ENCODE results near the gene ZRANB1.
A peak's percentile ranks its signal among the peaks of the same experiment; 100 is the strongest.

ZRANB1 gene

GRCh38 chr10:124918906-124919305, 23.0 kb upstream of the ZRANB1 start:
- Histone ChIP-seq H3K9me3 (ENCODE audit: insufficient read depth, low read length) (no peaks in the 10 kb centered on the region), H3K27ac (ENCODE audit: low read depth, low read length) (no peak overlapping the region), H2AFZ (ENCODE audit: low read depth, low read length, severe bottlenecking) (no peak overlapping the region), H3K4me2 (ENCODE audit: low read depth, low read length, poor library complexity, severe bottlenecking) (peak overlapping the region; percentile 85), H3F3A (ENCODE audit: insufficient read depth) (0 out of 2 replicates have a peak, but pooled peaks cover 4% of the 10 kb centered on the region), H3K27me3 (ENCODE audit: low read length) (no peaks in the 10 kb centered on the region), H3K9me2 (replicated peaks; ENCODE audit: insufficient read depth, low read length) (no peaks in the 10 kb centered on the region), H3K36me3 (ENCODE audit: low read length) (no peaks in the 10 kb centered on the region), H4K20me1 (ENCODE audit: low read depth, low read length) (peaks cover 16% of the 10 kb centered on the region; the same call in 1 of the 2 replicates), H3K79me2 (ENCODE audit: insufficient read depth, low read length) (peaks cover 64% of the 10 kb centered on the region), H3K9ac (ENCODE audit: low read length) (no peak overlapping the region), H3K4me3 (ENCODE audit: insufficient read depth, low read length, poor library complexity, severe bottlenecking) (no peak overlapping the region)
- TF ChIP-seq EZH2phosphoT487 (conservative IDR thresholded peaks at IDR 0.05; ENCODE audit: low read length) (no peak), CTCF (IDR thresholded peaks at IDR 0.05; ENCODE audit: insufficient read depth, low read length, poor library complexity, severe bottlenecking) (no peak)

- Histone ChIP-seq H3K79me2 (ENCODE audit: insufficient read depth, low read length) (peaks cover 86% of the 10 kb centered on the region), H3K9me3 (ENCODE audit: insufficient read depth, low read length) (no peaks in the 10 kb centered on the region), H4K20me1 (ENCODE audit: low read depth, low read length) (peaks cover 21% of the 10 kb centered on the region; the same call in 1 of the 2 replicates), H2AFZ (ENCODE audit: low read depth, low read length, severe bottlenecking) (no peak overlapping the region), H3K27ac (ENCODE audit: low read depth, low read length) (no peak overlapping the region), H3K4me2 (ENCODE audit: low read depth, low read length, poor library complexity, severe bottlenecking) (peak overlapping the region; percentile 1), H3K9me2 (replicated peaks; ENCODE audit: insufficient read depth, low read length) (no peaks in the 10 kb centered on the region), H3F3A (ENCODE audit: insufficient read depth) (0 out of 2 replicates have a peak, but pooled peaks cover 4% of the 10 kb centered on the region), H3K36me3 (ENCODE audit: low read length) (no peaks in the 10 kb centered on the region), H3K9ac (ENCODE audit: low read length) (no peak overlapping the region), H3K4me3 (ENCODE audit: insufficient read depth, low read length, poor library complexity, severe bottlenecking) (no peak overlapping the region), H3K27me3 (ENCODE audit: low read length) (no peaks in the 10 kb centered on the region)
- no peak for TF ChIP-seq CTCF (IDR thresholded peaks at IDR 0.05; ENCODE audit: insufficient read depth, low read length, poor library complexity, severe bottlenecking)
- no peak for TF ChIP-seq EZH2phosphoT487 (conservative IDR thresholded peaks at IDR 0.05; ENCODE audit: low read length)
Observed at GRCh38 chr10:124921261-124921660, 20.7 kb upstream of the ZRANB1 start.

GRCh38 chr10:124923684-124924083, 18.2 kb upstream of the ZRANB1 start:
- TF ChIP-seq EZH2phosphoT487 (conservative IDR thresholded peaks at IDR 0.05; ENCODE audit: low read length): no peak
- no peak for TF ChIP-seq CTCF (IDR thresholded peaks at IDR 0.05; ENCODE audit: insufficient read depth, low read length, poor library complexity, severe bottlenecking)
- Histone ChIP-seq H3K4me3 (ENCODE audit: insufficient read depth, low read length, poor library complexity, severe bottlenecking) (no peak overlapping the region), H3K27me3 (ENCODE audit: low read length) (no peaks in the 10 kb centered on the region), H3K79me2 (ENCODE audit: insufficient read depth, low read length) (peaks cover 96% of the 10 kb centered on the region), H3K9me3 (ENCODE audit: insufficient read depth, low read length) (no peaks in the 10 kb centered on the region), H3K9me2 (replicated peaks; ENCODE audit: insufficient read depth, low read length) (no peaks in the 10 kb centered on the region), H3F3A (ENCODE audit: insufficient read depth) (no peaks in the 10 kb centered on the region), H3K9ac (ENCODE audit: low read length) (no peak overlapping the region), H3K4me2 (ENCODE audit: low read depth, low read length, poor library complexity, severe bottlenecking) (no peak overlapping the region), H3K27ac (ENCODE audit: low read depth, low read length) (no peak overlapping the region), H2AFZ (ENCODE audit: low read depth, low read length, severe bottlenecking) (no peak overlapping the region), H3K36me3 (ENCODE audit: low read length) (no peaks in the 10 kb centered on the region), H4K20me1 (ENCODE audit: low read depth, low read length) (peaks cover 18% of the 10 kb centered on the region; the same call in 1 of the 2 replicates)

All from SU-DHL-6 (cell line).